HG02884 (cell line): ENCODE results near the gene DUOX2.
"Not testable (repeated sequence)": the region's sequence is repeated elsewhere in the genome, so short reads cannot be mapped to it uniquely, and the experiment has no call there.

Source experiments
- ATAC-seq: cut with Tn5 transposase; IDR thresholded peaks from one replicate; pipeline ENCODE4 v1.9.1; 2021; ENCODE audit warnings: mild to moderate bottlenecking, moderate library complexity; ENCODE audit not compliant: unreplicated experiment

DUOX2 gene

GRCh38 chr15:45102226-45102625, 11.7 kb downstream of the DUOX2 start:
- ATAC-seq = no peak

GRCh38 chr15:45101749-45102148, 12.2 kb downstream of the DUOX2 start:
- ATAC-seq = no peak

GRCh38 chr15:45100884-45101625, 12.9 kb downstream of the DUOX2 start:
- ATAC-seq = no peak

GRCh38 chr15:45099549-45100165, 14.3 kb downstream of the DUOX2 start:
- ATAC-seq = no peak

GRCh38 chr15:45097466-45097865, 16.5 kb downstream of the DUOX2 start:
- ATAC-seq = no peak

- ATAC-seq = no peak
These were observed 18.3 kb downstream of the DUOX2 start for GRCh38 chr15:45095661-45096060.

- no peak for ATAC-seq
These were observed 19.6 kb downstream of the DUOX2 start for GRCh38 chr15:45094358-45094730.

GRCh38 chr15:45093622-45094357, 20.2 kb downstream of the DUOX2 start:
- ATAC-seq = no peak

GRCh38 chr15:45093013-45093412, 21.0 kb downstream of the DUOX2 start:
- ATAC-seq = no peak

GRCh38 chr15:45091576-45091975, 22.4 kb downstream of the DUOX2 start:
- no peak for ATAC-seq

GRCh38 chr15:45091161-45091560, 22.8 kb downstream of the DUOX2 start:
- no peak for ATAC-seq

GRCh38 chr15:45089712-45090373, 24.1 kb downstream of the DUOX2 start:
- ATAC-seq = no peak

GRCh38 chr15:45088801-45089711, 24.9 kb downstream of the DUOX2 start:
- no peak for ATAC-seq

- ATAC-seq = no peak
These were observed 26.5 kb downstream of the DUOX2 start for GRCh38 chr15:45087513-45087912.

GRCh38 chr15:45084163-45084562, 29.8 kb downstream of the DUOX2 start:
- ATAC-seq = no peak

- no peak for ATAC-seq
These were observed 30.7 kb downstream of the DUOX2 start for GRCh38 chr15:45083223-45083622.

GRCh38 chr15:45082412-45082811, 31.6 kb downstream of the DUOX2 start:
- ATAC-seq = not testable (repeated sequence)

- ATAC-seq = not testable (repeated sequence)
These were observed 33.4 kb downstream of the DUOX2 start for GRCh38 chr15:45080593-45080992.

- ATAC-seq = not testable (repeated sequence)
These were observed 34.2 kb downstream of the DUOX2 start for GRCh38 chr15:45079628-45080246.

- ATAC-seq = not testable (repeated sequence)
These were observed 34.8 kb downstream of the DUOX2 start for GRCh38 chr15:45079201-45079600.
